ENCODE measurements around the gene RRM2. TPM values are rescaled to one million over a fixed set of nuclear protein-coding genes. Genes with fewer than 3 reads are reported as not detected.
"Not testable (repeated sequence)": the region's sequence is repeated elsewhere in the genome, so short reads cannot be mapped to it uniquely, and the experiment has no call there.

The RRM2 gene
- total RNA-seq, 2 donors from 2014 or later, result 15.8 to 40.0 TPM

GRCh38 chr2:10087360-10087759, 35.2 kb upstream of the RRM2 start:
- ATAC-seq (peak; percentile 34), DNase-seq (no peak)
- intact Hi-C loops (cut with DNase I, micrococcal nuclease), result no loop called here

GRCh38 chr2:10089565-10090190, 32.9 kb upstream of the RRM2 start:
- intact Hi-C loops (cut with DNase I, micrococcal nuclease), result no loop called here
- ATAC-seq (no peak), DNase-seq (no peak)

GRCh38 chr2:10091182-10091888, 31.2 kb upstream of the RRM2 start:
- ATAC-seq, result peak; percentile 86
- intact Hi-C loops (cut with DNase I, micrococcal nuclease), result no loop called here
- peak; percentile 50 to 57 for DNase-seq

GRCh38 chr2:10091889-10092244, 30.7 kb upstream of the RRM2 start:
- ATAC-seq, result not testable (repeated sequence)

GRCh38 chr2:10094271-10094814, 28.2 kb upstream of the RRM2 start:
- intact Hi-C loops (cut with DNase I, micrococcal nuclease), result no loop called here
- no peak for ATAC-seq
- DNase-seq, result no peak

More at GRCh38 chr2:10091889-10092244, 30.7 kb upstream of the RRM2 start:
- intact Hi-C loops (cut with DNase I, micrococcal nuclease); DNase-seq: not testable (repeated sequence)

DNA sequence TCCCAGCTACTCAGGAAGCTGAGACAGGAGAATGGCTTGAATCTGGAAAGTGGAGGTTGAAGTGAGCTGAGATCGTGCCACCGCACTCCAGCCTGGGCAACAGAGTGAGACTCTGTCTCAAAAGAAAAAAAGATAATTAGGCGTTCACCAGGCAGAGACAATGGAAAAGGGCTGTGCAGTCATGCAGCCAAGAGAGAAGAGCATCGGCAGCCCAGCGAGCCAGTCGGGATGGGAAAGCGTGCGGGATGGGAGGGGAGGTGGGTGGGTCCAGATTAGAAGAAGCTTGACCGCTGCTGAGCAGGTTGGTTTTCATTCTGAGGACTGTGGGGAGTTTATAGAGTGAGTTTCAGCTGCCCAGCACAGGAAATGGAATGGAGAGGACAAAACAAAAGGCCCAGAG, 27.4 kb upstream of the RRM2 start:
- DNase-seq (no peak), ATAC-seq (no peak)
- intact Hi-C loops (cut with DNase I, micrococcal nuclease), result no loop called here

DNA sequence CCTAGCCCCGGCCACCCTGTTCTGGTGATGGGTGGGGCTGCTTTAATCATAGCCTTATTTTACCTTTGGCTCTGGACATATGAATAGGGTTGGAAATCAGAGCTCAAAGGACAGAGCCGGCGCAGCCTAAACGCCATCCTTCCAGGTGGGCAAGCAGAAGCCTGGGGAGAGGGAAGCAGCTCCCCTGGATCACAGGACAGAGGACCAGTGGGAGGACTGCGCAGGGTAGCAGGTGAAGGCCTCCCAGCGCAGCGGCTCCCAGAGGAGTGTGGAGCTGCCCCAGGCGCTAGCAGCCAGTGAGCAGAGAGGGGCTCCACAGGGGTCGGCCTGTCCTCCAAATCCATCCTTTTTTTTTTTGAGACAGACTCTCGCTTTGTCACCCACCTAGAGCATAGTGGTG, 25.9 kb upstream of the RRM2 start:
- intact Hi-C loops (cut with DNase I, micrococcal nuclease), result no loop called here
- no peak for ATAC-seq
- DNase-seq, result no peak

DNA sequence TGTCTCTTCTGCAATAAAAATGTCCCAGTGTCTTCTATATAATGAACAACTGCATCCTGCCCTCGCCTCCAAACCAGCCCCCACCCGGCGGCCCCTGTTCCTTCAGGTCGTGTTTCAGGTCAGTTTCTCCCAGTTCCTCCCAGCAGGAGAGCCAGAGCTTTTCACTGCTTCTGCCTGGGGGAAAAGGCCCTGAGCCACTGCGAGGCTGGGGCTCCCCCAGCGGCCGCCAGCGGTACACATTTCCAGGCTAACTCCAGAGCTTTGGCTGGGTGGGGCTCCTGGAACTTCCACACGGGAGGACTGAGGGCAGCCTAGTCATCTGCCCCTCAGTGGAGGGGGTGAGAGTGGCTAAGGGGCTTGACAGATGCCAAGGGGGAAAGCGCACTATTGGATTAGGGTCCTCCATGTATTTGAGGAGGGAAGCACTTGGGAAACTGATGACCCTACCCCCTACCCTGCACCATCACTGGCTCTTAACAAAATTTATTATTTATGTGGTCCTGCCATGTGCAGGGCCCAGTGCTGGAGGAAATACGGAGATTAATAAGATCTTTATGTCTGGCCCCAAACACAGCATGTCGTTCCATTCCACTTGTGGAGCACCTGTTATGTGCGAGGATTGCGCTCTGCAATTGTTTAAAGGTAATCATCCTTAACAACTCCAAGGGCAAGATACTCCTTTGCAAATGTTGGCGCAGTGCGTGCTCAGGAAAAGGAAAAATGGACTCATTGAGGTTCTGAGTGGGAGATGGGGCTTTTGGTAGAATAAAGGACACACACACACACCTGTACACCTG, 25.0 kb upstream of the RRM2 start:
- peak; percentile 99 for ATAC-seq
- intact Hi-C loops (cut with DNase I, micrococcal nuclease), result no loop called here
- peak; percentile 51 to 75 for DNase-seq

GRCh38 chr2:10101491-10101890, 21.0 kb upstream of the RRM2 start:
- no peak for ATAC-seq
- intact Hi-C loops (cut with DNase I, micrococcal nuclease), result no loop called here
- no peak for DNase-seq

- no peak for ATAC-seq
- no peak for DNase-seq
- intact Hi-C loops (cut with DNase I, micrococcal nuclease), result no loop called here
Observed at GRCh38 chr2:10103179-10103578, 19.4 kb upstream of the RRM2 start.

GRCh38 chr2:10104906-10105305, 17.6 kb upstream of the RRM2 start:
- peak; percentile 34 for ATAC-seq
- DNase-seq; intact Hi-C loops (cut with DNase I, micrococcal nuclease): not testable (repeated sequence)

DNA sequence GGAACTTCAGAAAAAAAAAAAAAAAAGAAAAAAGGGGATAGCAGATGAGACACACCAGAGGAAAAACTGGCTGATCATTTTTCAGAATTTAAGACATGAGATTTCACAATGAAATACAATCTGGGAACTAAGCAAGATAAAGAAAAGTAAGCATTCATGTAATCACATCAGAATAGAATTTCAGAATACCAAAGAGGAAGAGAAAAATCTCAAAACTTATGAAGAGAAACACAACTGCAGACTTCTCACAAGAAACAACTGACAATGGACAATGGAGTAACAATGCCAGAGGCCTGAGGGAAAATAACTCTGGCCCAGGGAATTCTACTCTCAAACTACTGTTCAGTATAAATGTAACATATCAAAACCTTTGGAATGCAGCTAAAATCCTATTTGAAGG, 13.2 kb upstream of the RRM2 start:
- ATAC-seq (no peak), DNase-seq (no peak)
- intact Hi-C loops (cut with DNase I, micrococcal nuclease), result no loop called here

DNA sequence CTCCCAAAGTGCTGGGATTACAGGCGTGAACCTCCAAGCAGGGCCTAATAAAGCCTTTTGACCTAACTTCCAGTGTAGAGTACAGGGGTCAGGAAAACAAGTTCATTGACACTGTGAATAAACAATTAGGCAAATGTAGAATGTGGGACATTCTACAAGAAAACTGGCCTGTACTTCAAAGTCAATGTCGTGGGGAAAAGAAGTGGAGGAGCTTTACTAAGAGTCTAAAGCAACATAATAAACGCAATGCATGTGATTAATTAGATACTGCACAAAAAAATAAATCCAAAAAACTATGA, 3.6 kb upstream of the RRM2 start:
- ATAC-seq, result no peak
- intact Hi-C loops (cut with DNase I, micrococcal nuclease), result no loop called here
- no peak for DNase-seq

DNA sequence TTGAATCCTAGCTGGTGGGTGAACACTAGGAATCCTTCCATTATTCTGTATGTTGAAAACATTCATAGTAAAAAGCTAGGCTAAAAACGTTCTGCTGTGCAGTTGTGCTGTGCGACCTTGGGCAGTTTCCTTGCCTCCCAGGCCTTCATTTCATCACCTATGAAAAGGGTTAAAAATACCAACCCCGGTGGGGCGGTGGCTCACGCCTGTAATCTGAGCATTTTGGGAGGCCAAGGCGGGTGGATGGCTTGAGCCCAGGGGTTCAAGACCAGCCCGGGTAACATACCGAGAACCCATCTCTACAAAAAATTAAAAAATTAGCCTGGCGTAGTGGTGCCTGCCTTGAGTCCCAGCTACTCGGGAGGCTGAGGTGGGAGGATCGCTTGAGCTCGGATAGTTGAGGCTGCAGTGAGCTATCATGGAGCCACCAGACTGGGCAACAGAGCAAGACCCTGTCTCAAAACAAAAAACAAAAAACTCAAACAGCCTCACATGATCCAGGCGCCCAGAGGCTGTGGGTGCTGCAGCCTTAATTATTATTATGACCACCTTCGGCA, 2.9 kb upstream of the RRM2 start:
- intact Hi-C loops (cut with DNase I, micrococcal nuclease), result no loop called here
- ATAC-seq (no peak), DNase-seq (no peak)

DNA sequence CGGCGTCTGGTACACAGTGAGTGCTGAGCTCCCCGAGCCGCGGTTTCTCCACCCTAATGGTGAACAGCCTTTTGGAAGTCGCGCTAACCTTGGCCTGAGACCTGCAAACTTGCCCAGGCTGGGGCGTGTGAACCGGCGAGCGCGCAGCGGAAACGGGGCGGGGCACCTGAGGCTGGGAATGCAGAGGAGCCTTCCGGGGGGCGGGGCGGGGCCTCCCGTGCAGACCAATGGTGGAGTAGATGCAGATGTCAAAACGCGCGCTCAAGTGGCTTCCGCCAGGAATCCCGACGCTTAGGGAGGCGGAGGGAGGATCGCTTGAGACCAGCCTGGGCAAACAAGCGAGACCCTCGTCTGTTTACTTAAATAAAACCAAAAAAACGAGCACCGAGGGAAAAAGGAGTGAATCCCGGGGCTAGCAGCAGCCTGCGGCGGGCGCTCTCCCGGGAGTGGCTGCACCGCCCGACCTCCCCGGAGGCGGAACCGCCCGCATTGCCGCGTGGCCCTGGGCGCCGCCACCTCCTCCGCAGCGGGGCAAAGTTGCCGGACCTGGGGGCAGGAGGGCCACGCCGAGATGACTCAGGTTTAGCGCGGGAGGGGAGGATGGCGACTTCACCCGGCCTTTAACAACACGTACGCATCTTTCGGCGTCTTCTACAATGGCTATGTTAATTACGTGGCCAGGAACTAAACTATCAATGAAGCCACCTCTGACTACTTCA, 2.2 kb upstream of the RRM2 start:
- ATAC-seq, result peak; percentile 83
- DNase-seq, result peak; percentile 97 to 99
- intact Hi-C loops (cut with DNase I, micrococcal nuclease), result no loop called here

- peak; percentile 6 for ATAC-seq
- intact Hi-C loops (cut with DNase I, micrococcal nuclease), result no loop called here
- no peak for DNase-seq
Observed at GRCh38 chr2:10120877-10121574, 1.5 kb upstream of the RRM2 start.

DNA sequence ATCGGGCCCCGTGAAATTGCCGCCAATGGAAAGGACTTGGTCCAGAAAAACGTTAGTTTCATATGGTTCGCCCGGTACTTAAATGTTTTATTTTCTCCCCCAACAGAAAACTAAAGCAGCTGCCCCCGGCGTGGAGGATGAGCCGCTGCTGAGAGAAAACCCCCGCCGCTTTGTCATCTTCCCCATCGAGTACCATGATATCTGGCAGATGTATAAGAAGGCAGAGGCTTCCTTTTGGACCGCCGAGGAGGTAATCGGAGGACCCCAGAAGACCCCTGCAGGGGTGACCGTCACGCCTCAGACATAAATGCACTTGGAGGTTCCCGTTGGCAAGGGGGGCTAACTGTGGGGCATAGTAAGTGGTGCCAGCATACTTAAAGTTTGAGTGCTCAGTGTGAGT, 742 bp downstream of the RRM2 start:
- intact Hi-C loops (cut with DNase I, micrococcal nuclease), result no loop called here
- DNase-seq, result no peak
- ATAC-seq, result no peak

DNA sequence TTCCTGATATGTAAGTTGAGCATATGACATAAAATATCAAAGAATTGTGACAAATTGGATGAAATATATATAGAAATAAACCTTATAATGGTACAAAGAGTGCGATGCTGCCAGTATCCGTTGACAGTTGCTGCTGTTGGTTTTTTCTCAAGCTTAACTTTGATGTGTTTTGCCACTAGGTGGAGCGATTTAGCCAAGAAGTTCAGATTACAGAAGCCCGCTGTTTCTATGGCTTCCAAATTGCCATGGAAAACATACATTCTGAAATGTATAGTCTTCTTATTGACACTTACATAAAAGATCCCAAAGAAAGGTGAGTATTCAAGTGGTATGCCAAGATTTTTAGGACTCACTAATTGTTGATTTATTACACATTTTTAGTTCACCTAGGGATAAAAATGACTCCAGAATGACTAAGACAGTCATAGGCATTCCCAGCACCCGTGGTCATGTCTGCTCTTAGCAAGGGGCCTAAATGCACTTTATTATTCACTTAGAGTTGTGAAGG, 2.1 kb downstream of the RRM2 start:
- intact Hi-C loops (cut with DNase I, micrococcal nuclease), result loop anchor here in 1 of 2 donors (5.0 kb wide), 1 partner anchor 318 kb away; no protein-coding TSS in a partner anchor
- ATAC-seq (no peak), DNase-seq (no peak)
